HCT116 (cell line): ENCODE measurements around the gene IDH3G.
"Not testable (repeated sequence)": the region's sequence is repeated elsewhere in the genome, so short reads cannot be mapped to it uniquely, and the experiment has no call there.

Experiments used
- CBX3 ChIP-seq: IDR thresholded peaks from 2 replicates; pipeline ENCODE4 v1.6.1; 2012; ENCODE audit warnings: low read depth
- CTCF ChIP-seq, 3 experiments: fragments of 200-600 bp in 1 of 3; sonication (generic) in 1 of 3; IDR thresholded peaks in 2 of 3; conservative IDR thresholded peaks in 1 of 3; 2 replicates each; pipeline ENCODE4 v1.5.1; 2012 to 2017; ENCODE audit warnings: low read depth in 2 of 3, low read length in 2 of 3, antibody characterized with exemption in 1 of 3, borderline replicate concordance in 1 of 3, control low read depth in 1 of 3, mild to moderate bottlenecking in 1 of 3, mixed read lengths in 1 of 3, mixed run types in 1 of 3, moderate library complexity in 1 of 3; ENCODE audit not compliant: insufficient read depth in 1 of 3
- ELF1 ChIP-seq: IDR thresholded peaks from 2 replicates; pipeline ENCODE4 v1.6.1; 2012; ENCODE audit warnings: low read depth, borderline replicate concordance
- EZH2 ChIP-seq: fragments of 200-600 bp; sonication (generic); IDR thresholded peaks from 2 replicates; pipeline ENCODE4 v1.6.1; 2017; ENCODE audit warnings: antibody characterized with exemption, mixed run types
- POLR2A ChIP-seq: IDR thresholded peaks from 2 replicates; pipeline ENCODE4 v1.7.0; 2011; ENCODE audit warnings: borderline replicate concordance; ENCODE audit not compliant: insufficient read depth, insufficient read length; ENCODE audit errors: extremely low read depth
- POLR2AphosphoS5 ChIP-seq: IDR thresholded peaks from 2 replicates; pipeline ENCODE4 v1.6.1; 2011; ENCODE audit warnings: mild to moderate bottlenecking, low read depth, low read length, moderate library complexity
- RAD21 ChIP-seq: IDR thresholded peaks from 2 replicates; pipeline ENCODE4 v1.6.1; 2012; ENCODE audit warnings: low read depth, mild to moderate bottlenecking
- SP1 ChIP-seq: IDR thresholded peaks from 2 replicates; pipeline ENCODE4 v1.6.1; 2012; ENCODE audit warnings: low read depth

- TF ChIP-seq CTCF (IDR thresholded peaks at IDR 0.05 in 2 of 3, conservative IDR thresholded peaks at IDR 0.05 in 1 of 3; ENCODE audit: borderline replicate concordance in 1 of 3, insufficient read depth in 1 of 3, low read depth in 2 of 3, low read length in 2 of 3); POLR2A; ELF1; POLR2AphosphoS5; RAD21; SP1; EZH2; CBX3: not testable (repeated sequence)
These were observed 23.9 kb upstream of the IDH3G start for GRCh38 chrX:153818064-153818463.
